Glomerular visceral epithelial cell (primary cell): ENCODE data around the gene CCDC167.
A peak's percentile ranks its signal among the peaks of the same experiment; 100 is the strongest.

Experiments
- DNase-seq: peaks from one replicate; pipeline ENCODE4 v3.0.0-alpha.2; 2016; ENCODE audit errors: extremely low spot score

CCDC167 gene

DNA sequence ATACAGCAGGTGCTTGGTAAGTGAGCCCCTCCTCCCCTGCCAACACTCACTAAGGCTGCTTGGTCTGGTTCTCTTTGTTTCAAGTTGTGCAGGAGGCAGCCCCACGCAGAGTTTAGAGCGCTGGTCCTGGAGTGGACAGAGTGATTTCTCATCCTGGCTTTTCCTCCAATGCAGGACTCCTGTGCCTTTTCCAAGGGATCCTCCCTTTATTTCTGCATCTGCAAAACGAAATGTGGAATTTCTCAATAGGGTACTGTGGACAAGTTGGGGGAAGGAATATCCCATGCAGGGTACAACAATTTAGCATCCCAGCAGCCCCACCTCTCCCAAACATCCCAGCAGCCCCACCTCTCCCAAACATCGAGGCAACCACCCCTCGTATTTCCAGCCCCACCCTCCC is 30.6 kb upstream of the CCDC167 start:
- DNase-seq: no peak

DNA sequence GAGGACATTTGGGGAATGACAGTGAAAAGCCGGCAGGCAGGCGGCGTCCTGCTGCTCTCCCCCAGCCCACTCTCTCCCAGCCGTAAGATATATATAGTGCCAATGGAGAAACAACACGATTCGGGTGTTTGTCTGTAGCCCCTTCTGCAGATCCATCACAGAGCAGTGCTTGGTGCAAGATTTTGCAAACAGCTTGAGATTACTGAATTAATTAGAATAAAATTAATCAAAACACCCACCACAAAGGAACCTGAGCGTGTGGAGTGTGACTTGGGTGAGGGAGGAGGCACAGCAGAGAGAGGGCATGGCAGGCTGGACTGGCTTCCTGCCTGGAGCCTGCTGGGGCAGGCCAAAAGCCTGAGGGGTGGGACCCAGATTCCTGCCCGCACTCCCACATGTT is 28.8 kb upstream of the CCDC167 start:
- DNase-seq: no peak

DNA sequence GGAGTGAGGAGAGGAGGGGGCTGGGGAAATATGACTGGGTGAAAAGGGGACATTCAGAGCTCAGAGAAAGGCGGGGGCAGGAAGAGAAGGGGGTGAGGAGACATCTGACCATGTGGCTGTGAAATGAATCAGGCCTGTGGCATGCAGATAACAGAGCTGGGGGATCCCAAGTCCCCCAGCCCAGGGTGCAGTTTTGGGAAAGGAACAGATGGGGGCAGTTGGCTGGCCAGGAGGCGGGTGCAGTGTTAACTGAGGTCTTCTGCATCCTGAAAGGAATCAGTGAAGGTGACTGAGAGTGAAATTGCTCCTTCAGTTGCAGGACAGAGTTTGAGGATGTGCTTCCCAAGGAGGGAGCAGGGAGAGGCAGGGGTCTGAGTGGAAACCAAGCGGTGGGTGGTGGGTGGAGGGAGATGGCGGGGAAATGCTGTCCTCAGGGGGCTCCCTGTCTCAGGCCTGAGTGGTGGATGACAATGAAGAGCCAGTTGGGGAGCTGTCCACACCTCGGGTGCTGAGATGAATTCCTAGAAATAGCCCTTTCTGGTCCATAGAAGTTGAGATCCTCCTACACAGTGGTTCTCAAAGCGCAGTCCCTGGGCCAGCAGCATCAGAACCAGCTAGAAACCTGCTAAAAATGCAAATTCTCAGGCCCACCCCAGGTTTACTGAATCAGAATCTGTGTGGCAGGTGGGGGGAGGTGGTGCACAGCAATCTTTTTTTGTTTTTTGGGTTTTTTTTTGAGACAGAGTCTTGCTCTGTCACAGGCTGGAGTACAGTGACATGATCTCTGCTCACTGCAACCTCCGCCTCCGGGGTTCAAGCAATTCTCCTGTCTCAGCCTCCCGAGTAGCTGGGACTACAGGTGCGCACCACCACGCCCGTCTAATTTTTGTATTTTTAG is 26.0 kb upstream of the CCDC167 start:
- DNase-seq: no peak

DNA sequence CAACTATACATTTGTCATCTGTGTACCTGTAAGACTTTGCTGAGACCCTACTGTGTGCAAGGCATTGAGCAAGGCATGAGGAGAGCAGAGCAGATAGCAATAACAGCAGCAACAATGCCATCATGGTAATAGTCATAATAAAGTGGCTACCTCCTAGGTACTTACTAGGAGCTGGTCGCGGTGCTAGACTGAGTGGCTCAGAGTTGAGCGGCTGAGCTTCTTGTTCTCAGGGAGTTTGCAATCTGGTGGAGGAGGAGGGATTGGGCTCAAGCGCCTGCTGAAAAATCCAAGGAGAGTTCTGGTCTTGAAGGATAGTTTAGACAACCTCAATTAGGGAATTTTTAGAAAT is 25.3 kb upstream of the CCDC167 start:
- no peak for DNase-seq

DNA sequence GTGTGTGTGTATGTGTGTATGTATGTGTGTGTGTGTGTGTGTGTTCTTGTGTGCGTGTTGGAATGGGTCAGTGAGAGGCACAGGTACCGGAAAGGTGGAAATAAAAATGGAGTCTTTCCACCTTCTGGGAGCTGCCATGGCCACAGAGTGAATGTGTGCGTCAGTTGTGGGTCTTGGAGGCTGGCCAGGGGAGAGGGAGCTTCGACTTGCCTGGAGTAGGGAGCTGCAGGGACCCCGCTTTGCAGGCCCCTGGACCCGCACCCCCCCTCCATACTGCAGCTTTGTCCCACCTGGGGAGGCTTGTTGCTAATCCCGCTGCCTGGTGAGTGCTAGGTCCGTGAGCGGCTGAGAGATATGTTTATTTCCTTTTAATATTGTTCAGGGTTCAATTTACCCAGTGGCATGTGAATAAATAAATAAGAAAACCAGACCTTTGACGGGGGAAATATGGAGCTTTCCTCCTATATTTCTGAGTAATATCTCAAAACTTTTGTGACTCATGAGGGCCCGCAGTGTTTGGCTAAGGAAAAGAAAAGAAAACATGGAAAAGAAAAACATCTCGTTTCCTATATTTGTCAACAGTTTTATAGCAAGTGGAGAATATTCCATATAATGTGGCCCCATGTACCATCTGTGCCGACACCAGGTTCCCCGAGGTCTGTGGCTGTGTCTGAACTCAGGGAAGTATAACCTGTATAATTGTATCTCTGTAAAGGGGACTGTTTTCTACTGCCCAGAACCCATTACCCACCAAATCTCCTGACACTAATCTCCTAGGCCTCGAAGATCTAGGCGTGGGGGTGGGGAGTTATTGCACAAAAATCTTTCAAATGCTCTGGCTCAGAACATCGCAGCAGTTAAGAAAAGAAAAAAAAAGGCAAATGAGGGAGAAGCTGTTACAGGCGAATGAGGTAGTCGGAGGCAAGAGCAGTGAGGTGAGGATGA is 24.6 kb upstream of the CCDC167 start:
- peak; percentile 31 for DNase-seq

DNA sequence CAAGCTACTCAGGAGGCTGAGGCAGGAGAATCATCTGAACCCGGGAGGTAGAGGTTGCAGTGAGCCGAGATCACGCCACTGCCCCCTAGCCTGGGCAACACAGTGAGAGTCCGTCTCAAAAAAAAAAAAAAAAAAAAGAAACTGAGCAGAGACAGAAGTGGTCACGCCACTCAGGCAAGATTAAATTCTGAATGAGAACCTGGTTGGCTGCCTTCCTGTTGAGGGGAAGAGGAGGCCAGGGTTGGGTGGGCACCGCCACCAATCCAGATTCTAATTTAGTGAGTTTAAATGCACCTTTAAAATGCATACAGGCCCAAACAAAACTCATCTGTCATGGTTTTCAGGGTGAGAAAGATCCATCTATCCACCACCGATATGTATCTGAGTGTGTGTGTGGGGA is 23.7 kb upstream of the CCDC167 start:
- no peak for DNase-seq

DNA sequence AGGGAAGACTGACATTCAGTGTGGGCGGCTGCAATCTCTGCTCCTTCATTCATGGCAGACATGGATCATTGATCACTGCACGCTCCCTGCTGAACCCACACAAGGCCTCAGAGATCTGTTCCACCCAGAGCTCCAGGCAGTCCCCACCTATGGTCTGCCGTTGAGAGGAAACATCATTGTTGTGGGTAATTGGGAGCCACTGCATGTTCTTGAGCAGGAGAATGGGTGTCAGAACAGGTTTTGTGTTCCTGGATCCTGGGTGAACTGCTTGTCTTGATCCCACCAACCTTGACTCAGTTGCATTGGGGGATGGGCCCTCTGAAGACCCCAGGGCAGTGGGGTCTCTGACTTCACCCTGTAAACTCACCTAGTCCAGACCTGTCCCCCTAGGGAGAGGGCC is 23.1 kb upstream of the CCDC167 start:
- no peak for DNase-seq

DNA sequence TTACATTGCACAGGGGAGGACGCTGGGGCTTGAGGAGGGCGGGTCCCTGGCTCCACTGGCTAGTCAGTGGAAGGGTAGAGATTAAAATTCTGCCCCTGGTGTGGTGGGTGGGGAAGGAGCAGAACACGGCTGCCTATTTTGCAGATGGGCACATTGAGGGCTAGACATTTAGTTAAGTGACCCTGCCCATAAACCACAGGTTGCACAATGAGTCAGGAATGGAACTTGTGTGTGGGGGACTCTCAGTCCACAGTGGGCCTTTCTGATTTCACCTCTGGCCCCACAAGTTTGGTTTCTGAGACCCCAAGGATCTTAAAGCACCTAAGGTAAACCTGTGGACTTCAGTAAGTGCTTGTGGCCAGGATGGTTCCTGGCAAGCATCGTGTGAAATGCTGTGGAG is 22.0 kb upstream of the CCDC167 start:
- DNase-seq: no peak

DNA sequence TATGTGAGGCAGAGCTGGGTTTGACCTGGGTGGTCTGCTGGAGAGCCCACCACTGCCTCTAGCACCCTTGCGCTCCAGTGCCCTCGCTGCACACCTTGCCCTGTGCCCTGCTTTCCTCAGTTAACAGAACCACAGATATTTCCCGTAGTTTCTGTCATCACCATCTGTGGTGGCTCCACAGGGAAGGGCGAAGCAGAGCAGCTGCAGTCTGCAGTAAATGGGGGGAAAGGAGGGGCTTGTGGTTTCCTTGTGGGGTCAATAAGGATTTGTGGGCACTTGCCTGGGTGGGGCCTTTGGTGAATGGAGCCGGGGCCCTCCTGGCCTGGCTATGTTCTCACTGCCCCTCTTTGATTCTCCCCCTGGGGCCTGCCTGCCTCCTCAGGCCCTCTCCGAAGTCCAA is 21.2 kb upstream of the CCDC167 start:
- DNase-seq: no peak

DNA sequence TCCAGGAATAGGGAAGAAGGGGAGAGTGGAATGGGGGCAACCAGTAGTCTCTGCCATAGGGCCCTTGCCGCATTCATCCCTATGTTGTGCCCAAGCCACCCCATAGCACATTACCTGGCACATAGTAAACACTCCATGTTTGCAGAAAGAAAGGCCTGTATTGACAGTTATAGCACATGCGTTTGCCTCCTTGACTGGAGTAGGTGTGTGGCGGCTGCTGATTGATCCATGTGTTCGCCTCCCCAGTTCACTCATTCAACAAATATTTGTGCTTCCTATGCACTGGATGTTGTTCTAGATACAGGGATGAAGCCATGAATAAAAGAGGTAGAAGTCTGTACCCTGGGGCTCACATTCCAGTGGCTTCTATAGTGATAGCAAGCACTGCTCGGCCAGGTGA is 19.8 kb upstream of the CCDC167 start:
- no peak for DNase-seq

DNA sequence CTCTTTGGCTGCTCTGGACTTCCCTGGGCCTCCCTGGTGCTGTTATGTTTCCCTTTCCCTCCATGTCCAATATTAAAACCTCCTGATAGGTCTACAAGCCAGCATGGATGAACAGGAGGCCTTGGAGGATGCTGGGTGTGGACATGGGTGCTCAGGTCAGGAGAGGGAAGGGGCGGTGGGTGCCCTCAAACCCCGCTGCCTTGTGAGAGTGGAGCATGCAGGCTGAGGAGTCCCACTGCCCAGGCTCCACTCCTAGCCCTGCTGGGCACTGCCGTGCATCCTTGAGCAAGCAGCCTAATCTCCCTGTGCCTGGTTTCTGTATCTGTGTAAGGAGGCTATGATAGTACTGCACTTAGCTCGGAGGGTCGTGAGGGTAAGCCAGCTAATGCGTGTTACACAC is 18.4 kb upstream of the CCDC167 start:
- DNase-seq: no peak

DNA sequence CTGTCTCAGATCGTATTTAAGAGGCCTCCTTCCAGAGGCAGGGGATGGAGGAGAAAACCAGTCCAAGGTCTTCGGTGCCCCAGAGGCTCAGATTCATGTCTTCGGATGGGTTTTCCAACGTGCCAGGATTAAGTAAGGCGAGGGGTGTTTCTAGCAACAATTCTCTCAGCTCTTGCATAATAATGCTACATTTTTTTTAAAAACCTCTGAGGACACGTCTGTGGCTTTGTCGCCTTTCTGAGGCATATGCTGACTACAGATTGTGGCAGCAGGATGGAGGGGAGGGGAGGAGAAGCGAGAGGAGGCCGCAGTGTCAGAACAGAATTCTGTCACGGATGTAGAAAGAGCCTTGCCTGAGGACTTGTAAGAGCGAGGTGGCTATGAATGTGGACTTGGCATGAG is 17.7 kb upstream of the CCDC167 start:
- no peak for DNase-seq

DNA sequence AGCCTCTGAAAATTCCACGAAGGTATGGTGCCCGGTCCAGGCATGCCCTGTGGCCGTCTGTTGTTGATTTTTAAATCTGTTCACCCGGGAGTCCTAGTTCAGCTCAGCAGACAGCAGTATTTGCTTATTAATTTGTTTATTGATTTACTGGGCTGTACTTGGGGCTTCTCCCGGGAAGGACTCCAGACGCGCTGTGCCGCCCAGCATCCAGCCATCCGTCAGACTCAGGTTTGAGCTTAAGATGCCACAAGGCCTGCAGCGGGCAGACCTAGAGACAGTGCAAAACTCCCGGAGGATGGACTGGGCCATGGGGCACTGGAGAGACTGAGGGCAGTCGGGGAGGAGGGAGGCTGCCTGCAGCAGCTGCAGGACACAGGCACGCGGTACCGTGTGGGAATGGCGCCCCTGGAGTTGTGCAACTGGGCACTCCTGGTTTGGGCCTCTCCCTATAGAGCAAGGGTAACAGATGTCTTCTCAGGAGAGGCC is 17.3 kb upstream of the CCDC167 start:
- DNase-seq: no peak

DNA sequence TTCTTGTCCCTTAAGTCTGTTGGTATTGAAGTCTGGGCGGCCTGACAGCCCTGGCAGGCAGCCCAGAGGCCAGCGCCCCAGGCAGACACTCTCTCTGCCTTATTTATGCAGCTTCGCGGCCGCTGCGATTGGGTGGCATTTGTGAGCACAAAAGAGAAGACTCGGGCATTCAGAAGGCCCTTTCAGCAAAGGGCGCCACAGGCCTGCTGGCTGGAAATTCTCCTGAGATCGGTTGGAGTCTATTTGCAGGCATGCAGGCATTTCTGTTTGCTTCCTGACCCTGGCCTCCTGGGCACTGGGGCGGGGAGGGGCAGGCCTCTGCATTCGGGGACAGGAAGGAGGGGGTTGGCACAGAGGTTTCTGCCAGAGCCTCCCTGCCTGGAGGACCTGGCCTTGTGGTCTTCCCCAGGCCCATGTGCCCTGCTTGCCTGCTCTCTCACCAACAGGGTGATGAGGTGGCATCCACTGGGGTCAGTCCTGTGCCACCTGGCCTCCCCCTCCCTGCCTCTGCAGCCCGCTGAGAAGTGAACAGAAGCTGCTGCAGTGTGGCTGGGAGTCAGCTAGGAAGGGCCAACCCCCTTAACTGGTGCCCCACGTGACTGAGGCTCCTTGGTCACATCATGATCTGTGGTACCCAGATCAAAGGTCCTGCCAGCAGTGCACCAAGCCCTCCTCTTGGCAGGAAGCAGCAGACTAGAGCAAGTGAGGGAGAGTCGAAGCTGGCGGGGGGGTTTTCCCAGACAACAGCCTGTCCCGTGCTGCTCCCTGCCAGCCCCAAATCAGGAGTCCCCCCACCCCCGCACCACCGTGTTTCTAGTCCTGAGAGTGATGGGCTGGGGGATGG is 16.6 kb upstream of the CCDC167 start:
- DNase-seq: no peak

DNA sequence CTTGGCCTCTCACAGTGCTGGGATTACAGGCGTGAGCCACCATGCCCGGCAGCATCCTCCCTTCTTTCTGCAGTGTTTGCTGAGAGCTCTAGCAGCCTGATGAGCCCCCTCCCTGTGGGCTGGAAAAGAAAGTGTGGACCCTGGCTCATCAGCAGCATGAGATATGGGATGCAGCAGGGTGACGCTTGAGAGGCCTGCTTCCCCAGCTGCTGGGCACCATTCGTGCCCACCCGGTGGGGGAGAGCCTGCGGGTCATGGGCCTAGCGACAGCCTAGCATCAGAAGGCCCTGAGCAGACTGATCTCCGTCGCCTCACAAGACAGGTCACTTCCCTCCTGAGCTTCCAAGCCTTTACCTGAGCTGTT is 16.0 kb upstream of the CCDC167 start:
- DNase-seq: no peak

DNA sequence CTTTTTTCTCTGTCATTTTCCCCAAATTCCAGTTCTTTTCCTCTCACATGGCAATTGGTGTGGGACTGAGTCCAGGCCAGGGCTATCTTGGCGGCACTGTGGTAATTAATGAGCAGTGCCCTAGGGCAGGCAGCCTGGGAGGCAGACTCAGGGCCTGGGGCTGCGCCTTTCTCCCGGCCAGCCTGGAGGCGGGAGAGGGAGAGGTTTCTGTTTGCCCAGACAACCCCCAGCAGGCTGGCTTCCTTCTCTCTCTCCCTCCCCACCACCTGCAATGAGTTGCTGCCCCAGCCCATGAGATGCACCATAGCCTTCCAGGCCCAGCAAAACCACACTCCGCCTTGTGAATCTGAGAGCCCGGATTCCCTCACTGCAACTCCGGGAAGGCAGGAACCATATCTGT is 15.1 kb upstream of the CCDC167 start:
- DNase-seq: no peak

DNA sequence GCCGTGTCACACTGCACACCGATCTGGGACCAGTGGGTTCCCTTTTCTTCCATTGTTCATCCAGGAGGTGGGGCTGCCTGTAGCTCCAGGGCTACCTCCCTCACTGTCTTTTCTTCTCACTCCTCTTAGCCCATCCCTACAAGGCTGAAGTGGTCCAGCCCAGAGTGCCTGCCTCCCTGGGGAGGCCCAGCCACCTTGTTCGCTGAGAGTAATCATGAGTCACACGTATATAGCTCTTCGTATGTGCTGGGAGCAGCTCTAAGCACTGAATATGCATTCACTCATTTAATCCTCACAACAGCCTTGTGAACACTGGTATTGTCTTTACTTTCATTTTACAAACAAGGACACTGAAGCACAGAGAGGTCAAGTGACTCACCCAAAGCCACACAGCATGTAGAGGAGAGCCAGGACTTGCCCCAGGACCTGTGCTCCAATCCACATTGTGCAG is 14.7 kb upstream of the CCDC167 start:
- DNase-seq: peak; percentile 52

DNA sequence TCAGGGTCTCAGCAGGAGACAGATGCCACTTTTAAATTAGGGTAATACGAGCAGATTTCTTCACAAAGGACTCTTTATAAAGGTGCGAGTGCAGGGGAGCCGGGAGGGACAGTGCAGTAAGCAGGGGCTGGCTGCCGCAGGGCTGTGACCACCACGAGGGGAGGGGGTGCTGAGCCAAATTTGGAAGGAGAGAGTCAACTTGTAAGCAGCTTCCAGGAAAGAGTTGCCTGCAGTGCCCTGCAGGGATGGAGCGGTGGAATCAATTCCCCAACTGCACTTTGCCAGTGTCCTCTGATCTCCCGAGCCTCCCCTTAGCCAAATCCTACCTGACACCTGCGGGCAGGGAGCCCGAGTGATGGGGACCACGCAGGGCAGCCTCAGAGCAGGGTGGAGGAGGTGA is 13.9 kb upstream of the CCDC167 start:
- DNase-seq: no peak

DNA sequence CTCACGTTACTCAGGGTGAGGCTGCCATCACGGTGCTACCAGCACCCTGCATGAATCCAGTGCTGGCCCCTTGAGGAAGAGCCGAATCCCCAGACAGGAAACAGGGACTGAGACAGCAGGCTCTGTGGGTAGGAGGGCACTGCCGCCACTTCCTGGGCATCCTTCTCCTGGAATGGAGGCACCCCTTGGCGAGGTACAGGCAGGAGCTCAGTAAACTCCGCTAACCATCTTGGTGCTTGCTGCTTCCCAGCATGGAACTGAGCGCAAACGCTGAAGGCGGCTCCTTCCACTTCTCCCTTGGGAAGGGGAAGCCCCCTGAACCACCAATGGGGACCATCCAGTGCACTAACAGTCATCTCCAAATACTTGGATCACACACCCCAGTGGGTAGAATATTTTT is 13.5 kb upstream of the CCDC167 start:
- DNase-seq: no peak

DNA sequence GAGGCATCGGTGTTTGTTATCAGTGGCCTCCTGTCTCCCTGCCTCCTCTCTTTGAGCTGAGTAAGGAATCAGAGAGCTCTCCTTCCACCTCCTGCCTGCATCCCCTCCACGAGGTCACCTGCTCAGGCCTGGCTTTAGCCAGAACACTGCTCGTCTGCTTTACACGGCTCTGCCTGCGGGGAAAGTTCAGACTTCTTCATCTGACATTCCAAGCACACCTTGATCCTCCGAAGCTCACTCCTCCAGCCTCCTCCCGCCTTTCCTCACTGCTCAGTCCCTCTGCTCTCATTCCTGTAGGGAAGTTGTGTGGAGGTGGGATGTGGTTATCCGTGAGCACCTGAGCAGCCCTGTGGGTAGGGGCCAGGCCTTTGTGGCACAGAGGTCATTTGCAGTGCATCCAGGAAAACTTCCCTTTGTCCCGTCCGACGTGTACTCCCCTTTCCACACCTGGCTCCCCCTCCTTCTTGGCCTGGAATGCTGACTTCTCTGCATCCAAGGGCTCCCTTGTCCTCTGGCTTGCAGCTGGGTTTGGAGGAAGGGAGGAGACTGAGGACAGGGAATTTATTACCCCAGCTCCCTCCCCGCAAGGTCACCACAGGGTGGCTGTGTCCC is 12.8 kb upstream of the CCDC167 start:
- DNase-seq: no peak

DNA sequence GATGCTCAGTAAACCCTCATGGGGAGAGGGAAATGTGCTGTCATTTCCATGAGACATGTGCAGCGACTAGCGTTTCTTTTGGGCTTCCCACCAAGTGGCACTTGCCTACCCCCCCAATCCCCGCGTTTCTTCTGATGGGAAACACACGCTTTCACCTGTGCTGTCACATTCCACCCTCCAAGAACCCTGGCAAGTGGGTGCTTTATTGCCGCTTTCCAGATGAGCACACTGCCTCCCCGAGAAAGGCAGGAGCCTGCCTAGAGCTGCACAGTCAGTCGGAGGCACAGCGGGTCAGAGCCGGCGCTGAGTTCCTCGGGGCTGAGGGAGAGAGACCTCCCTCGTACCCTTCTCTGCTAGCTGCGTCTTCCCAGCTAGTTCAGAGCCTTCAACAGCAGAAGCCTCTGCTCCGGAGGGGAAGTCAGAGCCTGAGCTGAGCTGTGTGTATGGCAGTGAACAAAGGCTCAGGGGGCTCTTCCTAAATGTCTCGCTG is 12.3 kb upstream of the CCDC167 start:
- DNase-seq: no peak
